ENCODE measurements around the gene TMEFF2. TPM values are rescaled to one million over a fixed set of nuclear protein-coding genes. Genes with fewer than 3 reads are reported as not detected.

TMEFF2 gene
- total RNA-seq, 1 donor = 9.4 TPM

DNA sequence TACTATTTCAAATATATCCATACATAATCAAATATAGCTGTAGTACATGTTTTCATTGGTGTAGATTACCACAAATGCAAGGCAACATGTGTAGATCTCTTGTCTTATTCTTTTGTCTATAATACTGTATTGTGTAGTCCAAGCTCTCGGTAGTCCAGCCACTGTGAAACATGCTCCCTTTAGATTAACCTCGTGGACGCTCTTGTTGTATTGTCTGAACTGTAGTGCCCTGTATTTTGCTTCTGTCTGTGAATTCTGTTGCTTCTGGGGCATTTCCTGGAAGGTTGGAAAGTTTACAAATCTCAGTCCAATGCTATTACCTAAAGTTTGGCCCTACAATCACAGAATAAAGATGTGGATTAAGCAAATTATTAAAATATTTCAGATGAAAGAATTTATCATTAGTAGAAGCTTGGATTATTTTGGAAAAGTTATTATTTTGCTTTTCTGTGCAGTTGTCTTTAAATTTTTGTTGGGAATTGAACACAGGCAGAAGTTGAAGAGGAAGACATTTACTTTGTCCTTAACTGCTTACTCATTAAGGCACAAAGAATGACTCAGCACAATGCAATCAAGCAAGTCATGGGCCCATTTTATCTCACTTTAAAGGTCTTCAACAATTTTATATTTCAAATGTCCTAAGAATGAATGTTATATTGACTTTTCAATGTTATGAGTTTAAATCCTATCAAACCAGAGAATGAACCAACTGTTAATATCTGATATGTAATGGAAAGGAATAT is 244.4 kb downstream of the TMEFF2 start:
- peak; percentile 67 for DNase-seq (ENCODE audit: low read depth)
- no peak overlapping the region for H3K4me3 ChIP-seq (ENCODE audit: low read depth, low read length)
- TF ChIP-seq, protein P1, sequence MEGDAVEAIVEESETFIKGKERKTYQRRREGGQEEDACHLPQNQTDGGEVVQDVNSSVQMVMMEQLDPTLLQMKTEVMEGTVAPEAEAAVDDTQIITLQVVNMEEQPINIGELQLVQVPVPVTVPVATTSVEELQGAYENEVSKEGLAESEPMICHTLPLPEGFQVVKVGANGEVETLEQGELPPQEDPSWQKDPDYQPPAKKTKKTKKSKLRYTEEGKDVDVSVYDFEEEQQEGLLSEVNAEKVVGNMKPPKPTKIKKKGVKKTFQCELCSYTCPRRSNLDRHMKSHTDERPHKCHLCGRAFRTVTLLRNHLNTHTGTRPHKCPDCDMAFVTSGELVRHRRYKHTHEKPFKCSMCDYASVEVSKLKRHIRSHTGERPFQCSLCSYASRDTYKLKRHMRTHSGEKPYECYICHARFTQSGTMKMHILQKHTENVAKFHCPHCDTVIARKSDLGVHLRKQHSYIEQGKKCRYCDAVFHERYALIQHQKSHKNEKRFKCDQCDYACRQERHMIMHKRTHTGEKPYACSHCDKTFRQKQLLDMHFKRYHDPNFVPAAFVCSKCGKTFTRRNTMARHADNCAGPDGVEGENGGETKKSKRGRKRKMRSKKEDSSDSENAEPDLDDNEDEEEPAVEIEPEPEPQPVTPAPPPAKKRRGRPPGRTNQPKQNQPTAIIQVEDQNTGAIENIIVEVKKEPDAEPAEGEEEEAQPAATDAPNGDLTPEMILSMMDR (IDR thresholded peaks at IDR 0.05; ENCODE audit: insufficient read depth, low read length) = no peak

DNA sequence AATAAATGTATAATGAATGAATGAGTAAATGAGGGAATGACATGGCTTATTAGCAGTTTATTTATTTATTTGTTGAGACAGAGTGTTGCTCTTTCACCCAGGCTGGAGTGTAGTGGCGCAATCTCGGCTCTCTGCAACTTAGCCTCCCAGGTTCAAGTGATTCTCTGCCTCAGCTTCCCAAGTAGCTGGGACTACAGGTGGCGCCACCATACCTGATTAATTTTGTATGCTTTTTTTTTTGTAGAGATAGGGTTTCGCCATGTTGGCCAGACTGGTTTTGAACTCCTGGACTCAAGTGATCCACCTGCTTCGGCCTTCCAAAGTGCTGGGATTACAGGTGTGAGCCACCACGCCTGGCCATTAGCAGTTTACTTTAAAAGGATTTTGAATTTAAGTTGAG is 247.5 kb downstream of the TMEFF2 start:
- TF ChIP-seq, protein P1 (IDR thresholded peaks at IDR 0.05; ENCODE audit: insufficient read depth, low read length) = no peak
- DNase-seq (ENCODE audit: low read depth) = no peak
- H3K4me3 ChIP-seq (ENCODE audit: low read depth, low read length) = no peak overlapping the region

DNA sequence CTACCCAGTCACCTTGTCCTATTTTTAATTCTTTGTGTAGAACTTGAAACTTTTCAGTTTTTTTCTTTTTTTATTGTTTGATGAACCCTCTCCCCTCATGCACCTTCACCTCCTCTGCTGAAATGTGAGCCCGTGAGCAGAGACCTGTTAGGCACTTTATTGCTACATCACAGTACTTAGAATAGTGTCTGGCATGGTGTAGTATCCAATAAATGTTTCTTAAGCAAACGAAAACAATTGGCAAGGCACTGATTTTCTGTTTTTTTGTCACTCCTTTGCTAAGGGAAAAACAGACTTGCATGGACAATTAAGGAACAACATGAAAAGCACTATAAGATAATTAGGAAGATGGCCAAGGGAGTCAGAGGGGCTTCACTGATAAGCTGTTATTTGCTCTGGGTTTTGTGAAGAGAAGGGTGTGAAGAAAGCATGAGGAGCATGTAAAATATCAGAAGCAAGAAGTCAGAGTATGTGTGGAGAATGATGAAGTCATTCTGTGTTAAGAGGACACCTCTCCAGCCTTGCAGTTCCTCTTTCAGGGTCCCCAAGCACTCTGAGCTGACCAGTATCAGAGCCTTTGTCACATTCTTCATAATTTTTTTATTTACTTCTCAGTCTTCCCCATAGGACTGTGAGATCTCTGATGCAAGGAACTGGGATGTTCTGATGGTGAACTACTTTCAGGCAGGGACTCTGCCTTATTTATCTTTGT is 248.1 kb downstream of the TMEFF2 start:
- TF ChIP-seq, protein P1 (IDR thresholded peaks at IDR 0.05; ENCODE audit: insufficient read depth, low read length) = no peak
- DNase-seq (ENCODE audit: low read depth) = no peak
- no peak overlapping the region for H3K4me3 ChIP-seq (ENCODE audit: low read depth, low read length)

DNA sequence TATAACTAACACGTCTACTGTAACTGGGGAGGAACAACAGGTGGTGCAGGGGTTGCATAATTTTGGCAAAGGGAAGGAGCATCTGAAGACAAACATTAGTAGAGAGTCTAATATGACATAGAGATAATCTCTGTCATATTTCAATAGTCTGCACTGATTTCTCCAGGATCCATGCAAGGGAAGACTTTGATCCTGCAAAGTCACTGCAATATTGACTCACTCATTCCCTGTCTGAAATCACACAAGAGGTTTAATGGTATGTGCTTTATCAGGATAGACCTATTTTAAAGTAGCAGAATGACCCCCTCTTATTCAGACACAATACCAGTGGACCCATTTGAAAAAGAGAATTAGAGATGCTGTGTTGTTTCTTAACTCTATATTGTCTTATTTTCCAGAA is 249.1 kb downstream of the TMEFF2 start:
- DNase-seq (ENCODE audit: low read depth) = no peak
- TF ChIP-seq, protein P1 (IDR thresholded peaks at IDR 0.05; ENCODE audit: insufficient read depth, low read length) = no peak
- no peak overlapping the region for H3K4me3 ChIP-seq (ENCODE audit: low read depth, low read length)

DNA sequence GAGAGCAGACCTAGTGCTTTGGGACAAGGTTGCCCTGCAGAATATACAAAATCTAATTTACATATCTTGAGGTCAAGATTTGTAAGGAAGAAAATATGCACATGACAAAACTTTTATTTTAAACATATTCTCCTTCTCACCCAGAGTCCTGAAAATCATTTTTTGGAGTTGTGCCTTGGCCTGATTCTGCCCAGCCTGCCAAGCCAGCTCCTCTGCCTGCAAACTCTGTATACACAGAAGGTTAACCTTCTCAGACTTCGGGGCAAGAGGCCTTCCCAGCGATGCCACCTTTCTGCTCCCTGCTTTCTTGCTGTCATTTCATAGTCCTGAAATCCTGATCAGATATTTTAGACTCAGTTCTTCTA is 252.0 kb downstream of the TMEFF2 start:
- DNase-seq (ENCODE audit: low read depth) = peak; percentile 44
- H3K4me3 ChIP-seq (ENCODE audit: low read depth, low read length) = no peak overlapping the region
- TF ChIP-seq, protein P1 (IDR thresholded peaks at IDR 0.05; ENCODE audit: insufficient read depth, low read length) = no peak

DNA sequence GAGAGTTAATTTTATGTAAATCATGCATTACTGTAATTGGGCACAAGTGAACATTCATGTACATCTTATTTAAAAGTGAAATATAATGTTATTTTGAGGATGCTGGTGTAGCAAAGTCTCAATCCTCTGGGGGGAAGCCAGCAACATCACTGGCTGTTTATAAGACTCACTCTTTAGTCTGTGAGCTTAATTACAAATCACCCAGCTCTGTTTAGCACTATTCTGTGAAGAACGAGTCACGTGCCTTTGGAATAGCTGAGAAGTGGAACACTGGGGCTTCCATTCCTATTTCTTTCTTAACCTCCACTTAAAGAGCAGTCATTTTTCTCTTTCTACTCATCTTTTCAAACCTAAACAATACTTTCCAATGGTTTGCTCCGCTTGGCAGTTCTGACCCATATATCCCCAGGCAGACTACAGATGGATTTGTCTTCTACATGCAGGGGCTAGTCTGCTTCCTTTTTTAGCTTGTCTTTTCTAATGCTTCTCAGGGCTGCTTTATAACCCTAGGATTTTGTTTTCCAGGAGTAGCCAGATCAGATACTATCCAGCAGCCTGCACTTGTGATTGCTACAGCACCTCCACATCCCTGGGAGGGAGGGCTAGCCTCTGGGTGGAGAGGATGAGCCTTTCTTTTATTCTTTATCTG is 252.5 kb downstream of the TMEFF2 start:
- H3K4me3 ChIP-seq (ENCODE audit: low read depth, low read length) = no peak overlapping the region
- DNase-seq (ENCODE audit: low read depth) = peak; percentile 49
- TF ChIP-seq, protein P1 (IDR thresholded peaks at IDR 0.05; ENCODE audit: insufficient read depth, low read length) = no peak
